HepG2 (cell line): ENCODE results near the gene CDH23.
A peak's percentile ranks its signal among the peaks of the same experiment; 100 is the strongest.

Experiments used
- MNT ChIP-seq: fragments of 450-650 bp; IDR thresholded peaks from 2 replicates; pipeline ENCODE4 v1.6.1; 2016
- POLR2A ChIP-seq, 2 experiments: IDR thresholded peaks; 2 replicates each; pipeline ENCODE4 v1.6.1; 2011; ENCODE audit warnings: low read depth in 2 of 2, low read length in 2 of 2, mild to moderate bottlenecking in 1 of 2, moderate library complexity in 1 of 2; ENCODE audit not compliant: insufficient read depth in 1 of 2
- POLR2AphosphoS5 ChIP-seq: IDR thresholded peaks from 2 replicates; pipeline ENCODE4 v1.6.1; 2012; ENCODE audit warnings: low read depth, low read length
- RAD21 ChIP-seq: fragments of 450-650 bp; formaldehyde crosslinking; IDR thresholded peaks from 2 replicates; pipeline ENCODE4 v1.5.0; 2020; ENCODE audit warnings: mild to moderate bottlenecking
- RBM22 ChIP-seq: fragments of 200-400 bp; formaldehyde crosslinking; optimal IDR thresholded peaks from 2 replicates; pipeline ENCODE3; 2017; ENCODE audit warnings: mild to moderate bottlenecking, low read length, moderate library complexity
- SMC3 ChIP-seq: IDR thresholded peaks from 2 replicates; pipeline ENCODE4 v1.6.1; 2011; ENCODE audit warnings: low read length, improper control_type of control experiment
- SP1 ChIP-seq, 2 experiments: fragments of 450-650 bp in 1 of 2; sonication (generic) in 1 of 2; formaldehyde crosslinking in 1 of 2; IDR thresholded peaks; 2 replicates each; pipeline versions ENCODE4 v1.4.0 to v1.6.1; 2016 to 2020; ENCODE audit warnings: missing genetic modification reagents in 1 of 2
- TAF1 ChIP-seq: sonication (generic); formaldehyde crosslinking; IDR thresholded peaks from 2 replicates; pipeline ENCODE4 v1.4.0; 2020; ENCODE audit warnings: missing genetic modification reagents
- TIGD3 ChIP-seq: sonication (generic); formaldehyde crosslinking; IDR thresholded peaks from 2 replicates; pipeline ENCODE4 v1.5.1; 2020; ENCODE audit warnings: mild to moderate bottlenecking, missing genetic modification reagents, borderline replicate concordance

GRCh38 chr10:71483885-71484751 lies 87.4 kb downstream of the CDH23 start:
- no peak for TF ChIP-seq RAD21 (CRISPR knock-in tag)
- TF ChIP-seq SP1 (IDR thresholded peaks at IDR 0.05) = no peak
- no peak for TF ChIP-seq SP1 (CRISPR knock-in tag; IDR thresholded peaks at IDR 0.05)
- TF ChIP-seq RBM22 = no peak
- no peak for TF ChIP-seq TAF1
- TF ChIP-seq POLR2AphosphoS5 = no peak
- no peak for TF ChIP-seq SMC3
- TF ChIP-seq MNT = peak; percentile 70
- TF ChIP-seq POLR2A (IDR thresholded peaks at IDR 0.05; ENCODE audit: insufficient read depth in 1 of 2, low read depth in 2 of 2, low read length in 2 of 2) = no peak
- no peak for TF ChIP-seq TIGD3 (CRISPR knock-in tag)
